Sigmoid colon (tissue), 7 donors: ENCODE data around the gene ANO2. TPM values are rescaled to one million over a fixed set of nuclear protein-coding genes. Genes with fewer than 3 reads are reported as not detected.

ENCODE experiments used
- DNase-seq: peaks from one replicate; pipeline ENCODE4 v3.0.0-alpha.2; 2019
- H3K27ac ChIP-seq, 4 donors: fragments of 200-600 bp; sonication (generic); one replicate each; pipeline ENCODE4 v1.5.1; 2016 to 2019; ENCODE audit warnings: mild to moderate bottlenecking in 1 of 4
- H3K27me3 ChIP-seq, 3 donors: fragments of 200-600 bp; sonication (generic); one replicate each; pipeline ENCODE4 v1.5.1; 2019; ENCODE audit warnings: mild to moderate bottlenecking in 1 of 3
- H3K36me3 ChIP-seq, 4 donors: fragments of 200-600 bp; sonication (generic); one replicate each; pipeline ENCODE4 v1.5.1; 2016 to 2019
- H3K4me1 ChIP-seq, 4 donors: fragments of 200-600 bp; sonication (generic); one replicate each; pipeline ENCODE4 v1.5.1; 2017 to 2019
- H3K4me3 ChIP-seq, 4 donors: fragments of 200-600 bp; sonication (generic); one replicate each; pipeline ENCODE4 v1.5.1; 2017 to 2019; ENCODE audit warnings: mild to moderate bottlenecking in 2 of 4, moderate library complexity in 1 of 4
- H3K9me3 ChIP-seq, 4 donors: fragments of 200-600 bp in 3 of 4; sonication (generic) in 3 of 4; one replicate each; pipeline versions ENCODE4 v1.5.1 to v1.6.1; 2013 to 2019
- CTCF ChIP-seq, 4 experiments: fragments of 450-650 bp in 3 of 4; fragments of 200-600 bp in 1 of 4; IDR thresholded peaks; one replicate each; pipeline ENCODE4 v1.5.1; 2016 to 2019; ENCODE audit warnings: antibody characterized with exemption in 4 of 4, mild to moderate bottlenecking in 3 of 4, moderate library complexity in 2 of 4
- EP300 ChIP-seq, 4 donors: sonication (generic); formaldehyde crosslinking; IDR thresholded peaks; one replicate each; pipeline ENCODE4 v1.6.1; 2017; ENCODE audit warnings: antibody characterized with exemption in 4 of 4
- POLR2A ChIP-seq, 2 donors: fragments of 450-650 bp; IDR thresholded peaks; one replicate each; pipeline ENCODE4 v1.6.1; 2016; ENCODE audit warnings: antibody characterized with exemption in 2 of 2, mild to moderate bottlenecking in 2 of 2, moderate library complexity in 2 of 2
- POLR2AphosphoS5 ChIP-seq, 4 donors: sonication (generic); formaldehyde crosslinking; IDR thresholded peaks; one replicate each; pipeline ENCODE4 v1.6.1; 2017; ENCODE audit warnings: antibody characterized with exemption in 4 of 4
- WGBS, 2 donors: extraction: QIAGEN DNeasy Blood & Tissue Kit; methylation state at CpG; one replicate each; pipeline ENCODE4 v1.1.7; 2013; 5-methylcytosine and 5-hydroxymethylcytosine counted together
- intact Hi-C: fragments of 100-400 bp; cut with DNase I; formaldehyde crosslinking; loops from one replicate; pipeline ENCODE4 v1.15.1; 2023
- polyA plus RNA-seq, 3 donors: library from polyadenylated mRNA; stranded (reverse); fragments of 200-250 nt; gene quantifications; one replicate each; pipeline ENCODE4 v1.2.3, GENCODE V29; 2013
- total RNA-seq, 4 donors: library from RNA; depleted of rRNA; stranded (reverse); fragments of >200 nt; gene quantifications; one replicate each; pipeline ENCODE4 v1.1.0, GENCODE V29; 2016
- donor health status: healthy with polysubstance abuse.
- donor health status: Bipolar disorder and iron deficiency.
- donor health status: healthy.

ANO2 gene
- total and polyA plus RNA-seq, 7 donors = 0.46 to 4.3 (median 1.8) TPM; not detected in 1

DNA sequence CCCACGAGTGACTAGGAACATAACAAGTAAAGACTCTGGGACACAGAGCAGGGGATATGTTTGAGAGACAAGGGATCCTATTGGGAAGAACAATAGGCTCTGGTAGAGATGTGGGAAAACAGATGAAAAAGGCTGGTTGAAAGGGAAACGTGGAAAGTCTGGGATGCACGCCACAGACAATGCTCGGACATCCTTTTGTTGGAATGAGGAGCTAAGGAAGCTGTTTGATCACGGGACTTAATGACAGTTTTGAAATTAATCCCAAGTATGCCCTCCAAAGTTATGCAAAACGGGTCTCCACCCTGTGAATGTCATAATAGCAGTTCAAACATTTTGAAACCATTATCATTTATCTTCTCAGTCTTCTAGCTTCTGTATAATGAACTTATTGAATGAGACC is 31.7 kb upstream of the ANO2 start:
- Histone ChIP-seq H3K4me1 (peaks cover 0 to 2% (median 0%) of the 10 kb centered on the region in 4 donors), H3K4me3 (no peak overlapping the region), H3K27me3 (no peaks in the 10 kb centered on the region), H3K36me3 (no peaks in the 10 kb centered on the region), H3K9me3 (no peaks in the 10 kb centered on the region), H3K27ac (no peak overlapping the region)
- no peak for DNase-seq
- TF ChIP-seq CTCF (IDR thresholded peaks at IDR 0.05) = no peak
- no peak for TF ChIP-seq EP300 (IDR thresholded peaks at IDR 0.05)
- TF ChIP-seq POLR2A (IDR thresholded peaks at IDR 0.05) = no peak
- WGBS, 2 donors = 56 to 72% methylated on average over 6 of the region's 6 CpGs
- intact Hi-C loops = no loop called here

GRCh38 chr12:5976196-5976595 is 31.1 kb upstream of the ANO2 start:
- Histone ChIP-seq H3K36me3 (no peaks in the 10 kb centered on the region), H3K9me3 (no peaks in the 10 kb centered on the region), H3K27me3 (no peaks in the 10 kb centered on the region), H3K4me1 (peaks cover 0 to 7% (median 0%) of the 10 kb centered on the region in 4 donors), H3K4me3 (no peak overlapping the region), H3K27ac (no peak overlapping the region)
- no peak for TF ChIP-seq POLR2A (IDR thresholded peaks at IDR 0.05)
- no peak for TF ChIP-seq EP300 (IDR thresholded peaks at IDR 0.05)
- TF ChIP-seq CTCF (IDR thresholded peaks at IDR 0.05) = no peak
- TF ChIP-seq POLR2AphosphoS5 (IDR thresholded peaks at IDR 0.05) = no peak
- DNase-seq = no peak
- 83 to 90% methylated on average over 9 of the region's 9 CpGs for WGBS, 2 donors
- intact Hi-C loops = no loop called here

- intact Hi-C loops = no loop called here
- Histone ChIP-seq H3K4me1 (peaks cover 0 to 7% (median 0%) of the 10 kb centered on the region in 4 donors), H3K27ac (no peak overlapping the region), H3K36me3 (no peaks in the 10 kb centered on the region), H3K9me3 (no peaks in the 10 kb centered on the region), H3K27me3 (no peaks in the 10 kb centered on the region), H3K4me3 (no peak overlapping the region)
- no peak for DNase-seq
- TF ChIP-seq POLR2A (IDR thresholded peaks at IDR 0.05) (no peak), POLR2AphosphoS5 (IDR thresholded peaks at IDR 0.05) (no peak), CTCF (IDR thresholded peaks at IDR 0.05) (no peak), EP300 (IDR thresholded peaks at IDR 0.05) (no peak)
- WGBS, 2 donors = 88 to 89% methylated on average over 8 of the region's 8 CpGs
Observed at GRCh38 chr12:5973461-5974115, 28.5 kb upstream of the ANO2 start.

- Histone ChIP-seq H3K27ac (no peak overlapping the region), H3K27me3 (no peaks in the 10 kb centered on the region), H3K4me1 (peaks cover 0 to 7% (median 0%) of the 10 kb centered on the region in 4 donors), H3K9me3 (no peaks in the 10 kb centered on the region), H3K4me3 (no peak overlapping the region), H3K36me3 (no peaks in the 10 kb centered on the region)
- DNase-seq = no peak
- intact Hi-C loops = no loop called here
- 62 to 78% methylated on average over 8 of the region's 8 CpGs for WGBS, 2 donors
- TF ChIP-seq EP300 (IDR thresholded peaks at IDR 0.05) = no peak
- no peak for TF ChIP-seq POLR2AphosphoS5 (IDR thresholded peaks at IDR 0.05)
- no peak for TF ChIP-seq POLR2A (IDR thresholded peaks at IDR 0.05)
- TF ChIP-seq CTCF (IDR thresholded peaks at IDR 0.05) = no peak
Observed at GRCh38 chr12:5972387-5972786, 27.3 kb upstream of the ANO2 start.
